SJSA1 (cell line): ENCODE measurements around the gene RPP21. TPM values are rescaled to one million over a fixed set of nuclear protein-coding genes. Genes with fewer than 3 reads are reported as not detected.
A peak's percentile ranks its signal among the peaks of the same experiment; 100 is the strongest.

Experiments
- DNase-seq, 2 experiments: peaks; one replicate each; pipeline ENCODE4 v3.0.0-alpha.2; 2015 to 2020; ENCODE audit warnings: low spot score in 2 of 2, low read depth in 1 of 2
- H3K27ac ChIP-seq: fragments of 250-450 bp; sonication (Bioruptor Pico); 2 replicates; pipeline ENCODE4 v1.5.1; 2020; ENCODE audit warnings: mild to moderate bottlenecking, moderate library complexity
- H3K27me3 ChIP-seq: fragments of 250-450 bp; sonication (Bioruptor Pico); replicated peaks from 2 replicates; pipeline ENCODE4 v1.5.1; 2020; ENCODE audit warnings: mild to moderate bottlenecking, moderate library complexity
- H3K36me3 ChIP-seq: fragments of 250-450 bp; sonication (Bioruptor Pico); 2 replicates; pipeline ENCODE4 v1.5.1; 2020; ENCODE audit warnings: mild to moderate bottlenecking
- H3K4me1 ChIP-seq: fragments of 250-450 bp; sonication (Bioruptor Pico); replicated peaks from 2 replicates; pipeline ENCODE4 v1.6.1; 2021; ENCODE audit warnings: mild to moderate bottlenecking
- H3K4me3 ChIP-seq: fragments of 250-450 bp; sonication (Bioruptor Pico); 2 replicates; pipeline ENCODE4 v1.5.1; 2020; ENCODE audit warnings: mild to moderate bottlenecking
- H3K9me3 ChIP-seq: fragments of 250-450 bp; sonication (Bioruptor Pico); replicated peaks from 2 replicates; pipeline ENCODE4 v1.5.1; 2020; ENCODE audit warnings: mild to moderate bottlenecking
- total RNA-seq: library from RNA; depleted of rRNA; stranded (reverse); fragments of >200 nt; shearing (Covaris generic); gene quantifications from 2 replicates; pipeline ENCODE4 v1.2.3, GENCODE V29; 2014

The RPP21 gene
- total RNA-seq, 1 experiment from 2014 or later, result 41.0 TPM

GRCh38 chr6:30344191-30344867 is 627 bp upstream of the RPP21 start:
- peaks cover 3% of the 10 kb centered on the region; the same call in 1 of the 2 replicates for H3K4me1 ChIP-seq
- no peak overlapping the region for H3K27ac ChIP-seq
- peaks cover 27% of the 10 kb centered on the region for H3K36me3 ChIP-seq
- DNase-seq, result no peak
- H3K9me3 ChIP-seq, result no peaks in the 10 kb centered on the region
- peaks cover 5% of the 10 kb centered on the region for H3K27me3 ChIP-seq
- peak overlapping the region; percentile 72; the same call in 1 of the 2 replicates for H3K4me3 ChIP-seq

- Histone ChIP-seq H3K27me3 (peaks cover 12% of the 10 kb centered on the region), H3K36me3 (peaks cover 16% of the 10 kb centered on the region; the same call in 1 of the 2 replicates), H3K27ac (no peak overlapping the region), H3K4me3 (peak overlapping the region; percentile 72), H3K9me3 (no peaks in the 10 kb centered on the region), H3K4me1 (peaks cover 3% of the 10 kb centered on the region; the same call in 1 of the 2 replicates)
- no peak for DNase-seq
Observed at GRCh38 chr6:30345852-30346251, 896 bp downstream of the RPP21 start.

DNA sequence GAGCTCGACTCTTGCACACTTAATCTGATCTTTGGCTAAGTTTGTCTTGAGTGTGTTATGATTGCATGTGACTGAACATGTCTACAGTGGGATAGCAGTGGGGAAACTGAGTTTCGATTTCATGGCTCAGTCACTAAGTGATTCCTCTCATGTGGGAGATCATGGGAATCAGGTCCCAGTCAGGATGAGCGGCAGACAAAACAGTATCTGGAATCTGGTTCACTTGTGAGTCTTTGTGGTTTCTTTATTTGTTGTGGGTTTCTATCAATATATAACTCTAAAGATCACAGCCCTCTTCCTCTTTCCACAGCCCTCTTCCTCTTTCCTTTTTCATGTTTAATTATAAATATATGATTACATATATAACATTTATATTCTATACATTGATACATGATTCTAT is 4.0 kb downstream of the RPP21 start:
- Histone ChIP-seq H3K9me3 (no peaks in the 10 kb centered on the region), H3K4me1 (peaks cover 3% of the 10 kb centered on the region; the same call in 1 of the 2 replicates), H3K27me3 (peaks cover 31% of the 10 kb centered on the region), H3K4me3 (no peak overlapping the region), H3K27ac (no peak overlapping the region), H3K36me3 (peaks cover 7% of the 10 kb centered on the region; the same call in 1 of the 2 replicates)
- no peak for DNase-seq

DNA sequence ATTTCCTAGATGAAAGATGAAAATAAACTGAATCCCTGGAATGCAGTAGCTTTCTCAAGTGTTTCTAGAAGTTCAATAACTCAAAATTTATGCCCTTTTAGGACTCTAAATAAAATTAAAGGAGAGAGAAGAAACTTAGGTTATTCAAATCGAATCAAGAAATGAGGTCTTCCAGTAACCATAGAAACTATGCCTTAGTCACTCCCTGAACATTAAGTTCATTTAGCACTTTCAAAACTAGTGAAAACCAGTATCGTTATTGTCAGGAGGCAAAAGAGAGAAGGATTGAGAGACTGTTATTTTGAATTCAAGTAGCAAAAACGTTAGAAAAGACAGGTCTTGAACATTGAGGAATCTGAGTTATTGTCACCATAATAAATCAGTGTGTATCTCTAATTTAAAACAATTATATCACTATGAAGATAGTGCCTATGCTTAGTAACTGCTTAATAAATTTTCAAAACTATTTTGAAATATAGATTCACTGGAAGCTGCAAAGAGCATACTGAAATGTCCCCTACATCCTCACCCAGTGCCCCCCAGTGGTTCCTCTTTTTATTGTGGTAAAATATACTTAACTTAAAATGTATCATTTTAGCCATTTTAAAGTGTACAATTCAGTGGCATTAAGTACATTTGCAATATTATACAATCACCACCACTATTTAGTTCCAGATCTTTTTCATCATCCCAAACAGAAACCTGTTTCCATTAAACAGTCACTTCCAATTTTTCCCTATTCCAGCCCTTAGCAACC is 4.6 kb downstream of the RPP21 start:
- Histone ChIP-seq H3K9me3 (no peaks in the 10 kb centered on the region), H3K27ac (no peak overlapping the region), H3K4me3 (no peak overlapping the region), H3K36me3 (peaks cover 7% of the 10 kb centered on the region; the same call in 1 of the 2 replicates), H3K27me3 (peaks cover 35% of the 10 kb centered on the region), H3K4me1 (peaks cover 3% of the 10 kb centered on the region; the same call in 1 of the 2 replicates)
- DNase-seq, result no peak

DNA sequence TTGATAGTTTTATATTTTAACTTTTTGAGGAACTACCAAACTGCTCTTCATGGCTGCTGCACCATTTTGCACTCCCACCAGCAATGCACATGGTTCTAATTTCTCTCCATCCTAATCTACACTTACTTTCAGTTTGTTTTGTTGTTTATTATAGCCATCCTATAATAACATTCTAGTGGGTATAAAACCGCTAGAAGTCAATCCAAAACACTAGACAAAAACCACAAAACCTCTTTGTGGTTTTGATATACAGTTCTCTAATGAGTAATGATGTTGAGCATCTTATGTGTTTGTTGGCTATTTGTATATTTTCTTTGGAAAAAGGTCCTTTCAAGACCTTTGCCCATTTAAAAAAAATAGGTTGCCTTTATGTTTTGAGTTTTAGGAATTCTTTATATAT is 5.6 kb downstream of the RPP21 start:
- Histone ChIP-seq H3K27me3 (peaks cover 38% of the 10 kb centered on the region), H3K4me1 (peaks cover 3% of the 10 kb centered on the region; the same call in 1 of the 2 replicates), H3K4me3 (no peak overlapping the region), H3K27ac (no peak overlapping the region), H3K36me3 (peaks cover 7% of the 10 kb centered on the region; the same call in 1 of the 2 replicates), H3K9me3 (no peaks in the 10 kb centered on the region)
- peak in 1 of 2 experiments; percentile 41 for DNase-seq

DNA sequence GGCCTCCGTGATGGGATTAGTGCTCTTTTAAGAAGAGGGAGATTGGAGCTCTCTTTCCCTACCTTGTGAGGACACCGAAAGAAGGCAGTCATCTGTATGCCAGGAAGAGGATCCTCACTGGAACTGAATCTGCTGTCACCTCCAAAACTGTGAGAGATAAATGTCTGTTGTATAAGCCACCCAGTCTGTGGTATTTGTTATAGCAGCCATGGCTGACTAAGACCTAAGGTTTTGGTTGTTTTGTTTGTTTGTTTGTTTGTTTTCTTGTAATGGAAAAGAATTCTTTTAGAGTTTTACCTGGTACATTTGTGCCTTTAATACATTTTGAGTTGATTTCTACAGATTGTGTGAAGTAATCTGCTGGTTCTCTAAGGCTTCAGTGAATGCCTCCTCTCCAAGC is 7.6 kb downstream of the RPP21 start:
- no peak for DNase-seq
- Histone ChIP-seq H3K4me3 (no peak overlapping the region), H3K27ac (no peak overlapping the region), H3K36me3 (no peaks in the 10 kb centered on the region), H3K4me1 (no peaks in the 10 kb centered on the region), H3K9me3 (no peaks in the 10 kb centered on the region), H3K27me3 (peaks cover 52% of the 10 kb centered on the region)

GRCh38 chr6:30355281-30355680 is 10.3 kb downstream of the RPP21 start:
- H3K27ac ChIP-seq, result no peak overlapping the region
- H3K27me3 ChIP-seq, result peaks cover 67% of the 10 kb centered on the region
- H3K4me3 ChIP-seq, result no peak overlapping the region
- H3K36me3 ChIP-seq, result no peaks in the 10 kb centered on the region
- peaks cover 4% of the 10 kb centered on the region; the same call in 1 of the 2 replicates for H3K4me1 ChIP-seq
- no peaks in the 10 kb centered on the region for H3K9me3 ChIP-seq
- DNase-seq, result no peak

DNA sequence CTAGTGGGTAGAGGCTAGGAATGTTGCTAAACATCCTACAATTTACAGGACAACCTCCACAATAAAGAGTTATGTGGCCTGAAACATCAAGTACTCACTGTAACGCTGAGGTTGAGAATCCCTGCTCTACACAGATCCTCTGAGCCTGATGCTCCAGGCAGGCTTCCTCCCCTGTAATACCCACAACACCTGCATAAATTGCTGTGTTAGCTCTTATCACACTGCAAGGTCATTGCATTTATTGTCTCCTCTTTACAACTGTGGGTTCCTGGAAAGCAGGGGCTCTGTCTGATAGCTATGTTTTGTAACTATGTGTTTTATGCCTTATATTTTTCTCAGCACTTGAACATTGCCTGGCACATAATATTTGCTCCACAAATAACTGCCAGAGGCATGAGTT is 11.6 kb downstream of the RPP21 start:
- Histone ChIP-seq H3K27ac (no peak overlapping the region), H3K9me3 (no peaks in the 10 kb centered on the region), H3K27me3 (peaks cover 80% of the 10 kb centered on the region), H3K4me1 (peaks cover 4% of the 10 kb centered on the region; the same call in 1 of the 2 replicates), H3K36me3 (no peaks in the 10 kb centered on the region), H3K4me3 (no peak overlapping the region)
- no peak for DNase-seq

DNA sequence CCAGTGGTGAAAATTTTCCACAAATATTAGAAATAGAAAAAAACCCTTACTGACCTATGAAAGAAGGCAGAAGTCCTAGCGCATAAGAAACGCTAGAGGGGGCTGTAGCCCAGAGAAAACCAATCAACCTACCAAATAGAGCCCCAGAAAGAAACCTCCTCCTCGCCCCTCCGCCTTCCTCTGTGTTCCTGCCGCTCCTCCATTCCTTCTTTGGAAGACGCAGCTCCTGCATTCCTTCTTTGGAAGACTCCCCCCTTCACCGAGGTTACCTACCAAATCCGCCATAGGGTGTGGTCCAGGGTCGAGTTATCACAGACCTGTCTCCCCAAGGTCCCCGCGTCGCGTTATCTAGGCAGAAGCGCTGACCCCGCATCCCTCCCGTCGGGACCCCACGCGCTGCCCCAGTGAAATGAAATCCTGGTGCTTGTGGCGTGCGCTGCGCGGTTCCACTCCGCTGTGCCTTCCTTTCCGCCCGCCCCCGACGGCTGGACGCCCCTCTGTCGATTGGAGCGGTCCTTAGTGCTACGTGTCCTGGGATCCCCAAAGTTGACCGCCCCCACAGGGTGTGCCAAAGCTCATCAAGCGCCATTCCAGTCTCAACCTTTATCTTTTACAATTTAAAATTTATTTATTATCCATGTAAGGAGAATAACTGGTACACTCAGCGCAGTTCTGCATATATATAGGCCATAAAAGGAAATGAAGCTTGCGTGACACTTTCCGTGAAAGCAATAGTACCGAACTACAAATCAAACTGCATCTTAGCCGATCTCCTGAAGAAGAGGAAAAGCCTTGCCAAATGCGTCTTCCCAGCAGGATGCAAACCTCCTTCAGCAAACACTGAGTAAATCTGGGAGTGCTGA is 13.0 kb downstream of the RPP21 start:
- H3K4me1 ChIP-seq, result peaks cover 4% of the 10 kb centered on the region; the same call in 1 of the 2 replicates
- H3K27me3 ChIP-seq, result peaks cover 82% of the 10 kb centered on the region
- H3K9me3 ChIP-seq, result no peaks in the 10 kb centered on the region
- no peak overlapping the region for H3K27ac ChIP-seq
- peak; percentile 46 to 52 for DNase-seq
- no peak overlapping the region for H3K4me3 ChIP-seq
- no peaks in the 10 kb centered on the region for H3K36me3 ChIP-seq

DNA sequence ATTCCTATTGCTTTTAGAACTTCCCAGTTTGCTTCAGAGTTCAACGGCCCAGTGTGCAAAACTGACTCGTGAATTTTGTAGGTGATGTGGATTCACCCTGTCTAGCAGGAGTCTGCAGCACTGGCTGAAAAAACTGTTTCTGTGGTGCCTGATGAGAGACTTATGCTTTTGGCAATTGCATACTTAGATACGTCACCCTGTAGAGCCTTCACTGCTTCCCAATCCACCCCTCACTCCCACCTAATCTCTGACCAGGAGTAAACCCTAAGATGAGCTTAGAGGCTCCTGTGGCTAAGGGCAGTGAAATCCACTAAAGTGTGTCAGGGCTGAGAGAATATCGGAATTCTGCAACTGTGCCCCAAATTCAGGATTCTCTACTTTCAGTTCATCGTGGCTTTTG is 14.3 kb downstream of the RPP21 start:
- peaks cover 78% of the 10 kb centered on the region for H3K27me3 ChIP-seq

DNA sequence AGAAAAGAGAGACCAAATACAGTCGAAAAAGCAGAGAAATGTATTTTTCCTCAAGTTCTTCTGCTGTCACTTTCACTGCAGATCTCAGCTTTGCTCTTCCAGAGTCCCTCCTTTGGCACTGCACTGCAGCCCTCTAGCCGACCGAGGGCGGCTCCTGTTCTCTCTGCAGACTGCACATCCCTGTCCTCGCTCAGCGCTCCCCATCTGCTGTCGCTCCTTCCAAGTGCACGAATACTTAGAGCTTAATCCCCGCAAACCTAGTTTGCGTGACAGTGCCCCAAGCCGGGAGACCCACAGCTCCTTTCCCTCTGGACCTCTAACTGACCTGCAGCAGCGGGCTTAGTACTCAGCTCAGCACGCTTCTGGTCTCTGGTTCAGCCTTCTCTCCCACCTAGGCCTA is 15.2 kb downstream of the RPP21 start:
- DNase-seq, result no peak
- H3K4me3 ChIP-seq, result no peak overlapping the region
- peaks cover 75% of the 10 kb centered on the region for H3K27me3 ChIP-seq
- H3K9me3 ChIP-seq, result no peaks in the 10 kb centered on the region
- H3K36me3 ChIP-seq, result no peaks in the 10 kb centered on the region
- H3K4me1 ChIP-seq, result peaks cover 4% of the 10 kb centered on the region; the same call in 1 of the 2 replicates
- H3K27ac ChIP-seq, result no peak overlapping the region

More for the DNA sequence above, 14.3 kb downstream of the RPP21 start:
- no peaks in the 10 kb centered on the region for H3K36me3 ChIP-seq
- no peaks in the 10 kb centered on the region for H3K9me3 ChIP-seq
- peaks cover 4% of the 10 kb centered on the region; the same call in 1 of the 2 replicates for H3K4me1 ChIP-seq
- DNase-seq, result no peak
- H3K4me3 ChIP-seq, result no peak overlapping the region
- no peak overlapping the region for H3K27ac ChIP-seq

GRCh38 chr6:30361661-30362060 is 16.7 kb downstream of the RPP21 start:
- DNase-seq, result no peak

GRCh38 chr6:30363459-30363858 is 18.5 kb downstream of the RPP21 start:
- Histone ChIP-seq H3K4me3 (no peak overlapping the region), H3K27me3 (peaks cover 78% of the 10 kb centered on the region), H3K36me3 (no peaks in the 10 kb centered on the region), H3K27ac (no peak overlapping the region), H3K9me3 (no peaks in the 10 kb centered on the region; the same call in 1 of the 2 replicates), H3K4me1 (no peaks in the 10 kb centered on the region)
- DNase-seq, result no peak

More at GRCh38 chr6:30361661-30362060, 16.7 kb downstream of the RPP21 start:
- Histone ChIP-seq H3K27me3 (peaks cover 83% of the 10 kb centered on the region), H3K27ac (no peak overlapping the region), H3K36me3 (no peaks in the 10 kb centered on the region), H3K4me3 (no peak overlapping the region), H3K9me3 (no peaks in the 10 kb centered on the region), H3K4me1 (peaks cover 4% of the 10 kb centered on the region; the same call in 1 of the 2 replicates)
